ENCODE data around the gene TKT. TPM values are rescaled to one million over a fixed set of nuclear protein-coding genes. Genes with fewer than 3 reads are reported as not detected.

The TKT gene
- total and polyA plus RNA-seq, 2 of the 4 experiments (the other 2 are of a cell fraction), result 280 to 349 TPM

DNA sequence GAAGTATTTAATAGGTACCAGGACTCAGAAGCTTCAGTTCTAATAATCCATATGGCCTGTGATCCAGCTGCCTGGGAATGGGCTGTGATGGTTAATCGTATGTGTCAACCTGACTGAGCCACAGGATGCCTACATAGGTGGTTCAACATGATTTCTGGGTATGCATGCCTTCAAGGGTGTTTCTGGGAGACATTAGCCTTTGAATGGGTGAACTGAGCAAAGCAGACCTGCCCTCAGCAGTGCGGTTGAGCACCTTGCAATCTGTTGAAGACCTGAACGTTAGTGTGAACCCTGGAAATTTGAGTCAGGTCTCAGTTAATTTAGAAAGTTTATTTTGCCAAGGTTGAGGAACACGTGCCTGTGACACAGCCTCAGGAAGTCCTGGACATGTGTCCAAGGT is 22.8 kb upstream of the TKT start:
- H3K36me3 ChIP-seq (ENCODE audit: control insufficient read depth, insufficient read depth, low read length), result peaks cover 3% of the 10 kb centered on the region
- H3K79me1 ChIP-seq (ENCODE audit: low read depth in 1 of 2, low read length in 2 of 2), result no peaks in the 10 kb centered on the region
- no peaks in the 10 kb centered on the region for H3K9me3 ChIP-seq (ENCODE audit: control insufficient read depth, insufficient read depth, low read length)
- in situ Hi-C loops (cut with MboI; ENCODE audit: low sequenced_read_pairs) (loop anchor here (25.0 kb wide), 1 partner anchor 609 kb away; the partner anchor contains the start of genes ACTR8 and SELENOK), intact Hi-C loops (cut with micrococcal nuclease) (no loop called here), dilution Hi-C loops (cut with HindIII; ENCODE audit: low sequenced_read_pairs, unreplicated experiment) (no loop called here)
- H2AFZ ChIP-seq (replicated peaks; ENCODE audit: low read length, poor library complexity), result no peak overlapping the region
- no peak overlapping the region for H2BK120ac ChIP-seq (ENCODE audit: low read depth, low read length)
- H2BK15ac ChIP-seq (ENCODE audit: low read depth, low read length), result no peak overlapping the region
- H4K8ac ChIP-seq (ENCODE audit: low read depth in 2 of 2, low read length in 2 of 2), result no peak overlapping the region
- no peak overlapping the region for H3K27ac ChIP-seq (ENCODE audit: insufficient read depth, low read length)
- no TSS peak for BruUV-seq (replicated peaks)
- WGBS, 2 experiments (ENCODE audit: extremely low coverage in 2 of 2, insufficient read length in 1 of 2), result 61% methylated on average over 3 of the region's 4 CpGs; no CpG with 5 or more reads in 1 of the 2 experiments
- H4K20me1 ChIP-seq (ENCODE audit: insufficient read depth, low read length), result no peaks in the 10 kb centered on the region
- peaks cover 7% of the 10 kb centered on the region; the same call in 1 of the 2 replicates for H3K9me1 ChIP-seq (ENCODE audit: insufficient read depth, low read length)
- DNase-seq (no peak), ATAC-seq (ENCODE audit: low read depth) (no peak)
- no peak overlapping the region; the same call in 1 of the 2 replicates for H4K5ac ChIP-seq (ENCODE audit: low read depth, low read length)
- no peak overlapping the region for H3K14ac ChIP-seq (replicated peaks; ENCODE audit: low read depth, low read length)
- no peak overlapping the region for H3K4ac ChIP-seq (ENCODE audit: low read depth, low read length)
- H2AK9ac ChIP-seq (replicated peaks; ENCODE audit: low read depth, low read length, poor library complexity), result no peak overlapping the region
- H2BK20ac ChIP-seq (ENCODE audit: low read depth, low read length), result no peak overlapping the region
- H4K91ac ChIP-seq (ENCODE audit: insufficient read depth, low read depth, low read length), result no peak overlapping the region
- no peak overlapping the region for H3K56ac ChIP-seq (ENCODE audit: extremely low read depth, insufficient read depth, low read length)
- H3K4me3 ChIP-seq (ENCODE audit: insufficient read depth, low read depth, low read length), result no peak overlapping the region
- no peaks in the 10 kb centered on the region for H3K27me3 ChIP-seq (ENCODE audit: control insufficient read depth, insufficient read depth, low read length)
- ChIA-PET POLR2A (ENCODE audit: unreplicated experiment) (no interaction called here), CTCF (no interaction called here)
- H3K23ac ChIP-seq (ENCODE audit: low read depth, low read length), result no peak overlapping the region
- no peak overlapping the region for H2BK5ac ChIP-seq (ENCODE audit: low read depth, low read length, poor library complexity, severe bottlenecking)
- H3K4me2 ChIP-seq (ENCODE audit: low read depth, low read length), result no peak overlapping the region
- H3K9ac ChIP-seq (ENCODE audit: low read depth, low read length), result no peak overlapping the region
- TF ChIP-seq RCOR1 (IDR thresholded peaks at IDR 0.05; ENCODE audit: insufficient replicate concordance, low read length) (no peak), SMC3 (IDR thresholded peaks at IDR 0.05; ENCODE audit: low read depth, low read length) (no peak)
- H3K18ac ChIP-seq (ENCODE audit: low read depth, low read length), result no peak overlapping the region
- no peak overlapping the region for H2AK5ac ChIP-seq (ENCODE audit: low read depth, low read length)
- no peaks in the 10 kb centered on the region for H3K4me1 ChIP-seq (ENCODE audit: control insufficient read depth, insufficient read depth, low read length)

Data from IMR-90 (cell line).